Mesothelial cell of epicardium (in vitro differentiated cells): ENCODE measurements around the gene CD36. TPM values are rescaled to one million over a fixed set of nuclear protein-coding genes. Genes with fewer than 3 reads are reported as not detected.

Source experiments
- DNase-seq, 2 experiments: peaks; one replicate each; pipeline ENCODE4 v3.0.0; 2021; ENCODE audit warnings: low spot score in 2 of 2; ENCODE audit not compliant: unreplicated experiment in 2 of 2
- H3K27ac Mint-ChIP-seq: 2 replicates; pipeline ENCODE4 v1.8.0; 2021; ENCODE audit warnings: mixed read lengths
- H3K27me3 Mint-ChIP-seq: 2 replicates; pipeline ENCODE4 v1.8.0; 2021; ENCODE audit warnings: low read depth, mixed read lengths
- H3K36me3 Mint-ChIP-seq: 2 replicates; pipeline ENCODE4 v1.8.0; 2021; ENCODE audit warnings: mixed read lengths
- H3K4me1 Mint-ChIP-seq: 2 replicates; pipeline ENCODE4 v1.8.0; 2021; ENCODE audit warnings: mixed read lengths
- H3K4me3 Mint-ChIP-seq: 2 replicates; pipeline ENCODE4 v1.8.0; 2021; ENCODE audit warnings: mild to moderate bottlenecking, moderate library complexity, mixed read lengths
- H3K9me3 Mint-ChIP-seq: 2 replicates; pipeline ENCODE4 v1.8.0; 2021; ENCODE audit warnings: mixed read lengths
- total RNA-seq: library from RNA; stranded (reverse); gene quantifications from 3 replicates; pipeline ENCODE4 v1.2.1, GENCODE V29; 2021
- TF ChIP-seq, protein P1 (sequence below): fragments of 200-600 bp; sonication (generic); IDR thresholded peaks from one replicate; pipeline ENCODE4 v1.5.0; 2021; ENCODE audit warnings: antibody characterized with exemption; ENCODE audit not compliant: unreplicated experiment

CD36 gene
- total RNA-seq, 1 donor from 2014 or later: 0.34 TPM

DNA sequence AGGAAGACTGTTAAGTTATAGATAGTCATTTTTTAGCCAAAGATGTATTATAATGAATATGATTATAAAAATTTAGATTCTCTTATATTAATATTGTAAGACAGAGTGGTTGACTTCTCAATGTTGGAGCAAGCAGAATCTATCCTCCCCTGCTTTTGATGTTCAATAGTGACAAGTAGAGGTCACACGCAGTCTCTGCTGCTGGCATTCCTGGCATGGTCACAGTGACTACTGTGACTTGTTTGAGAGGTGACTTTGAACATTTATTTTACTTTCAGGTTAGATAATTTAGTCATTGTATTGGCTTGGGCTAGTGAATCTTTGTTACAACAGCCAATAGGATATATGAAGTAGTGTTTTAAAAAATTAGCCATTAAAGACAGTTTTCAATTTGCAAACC, 13.7 kb upstream of the CD36 start:
- Mint-ChIP-seq H3K27me3 (no peaks in the 10 kb centered on the region), H3K4me1 (no peaks in the 10 kb centered on the region), H3K27ac (no peak overlapping the region), H3K36me3 (no peaks in the 10 kb centered on the region), H3K9me3 (peaks cover 11% of the 10 kb centered on the region), H3K4me3 (no peak overlapping the region)
- DNase-seq: no peak
- TF ChIP-seq, protein P1, sequence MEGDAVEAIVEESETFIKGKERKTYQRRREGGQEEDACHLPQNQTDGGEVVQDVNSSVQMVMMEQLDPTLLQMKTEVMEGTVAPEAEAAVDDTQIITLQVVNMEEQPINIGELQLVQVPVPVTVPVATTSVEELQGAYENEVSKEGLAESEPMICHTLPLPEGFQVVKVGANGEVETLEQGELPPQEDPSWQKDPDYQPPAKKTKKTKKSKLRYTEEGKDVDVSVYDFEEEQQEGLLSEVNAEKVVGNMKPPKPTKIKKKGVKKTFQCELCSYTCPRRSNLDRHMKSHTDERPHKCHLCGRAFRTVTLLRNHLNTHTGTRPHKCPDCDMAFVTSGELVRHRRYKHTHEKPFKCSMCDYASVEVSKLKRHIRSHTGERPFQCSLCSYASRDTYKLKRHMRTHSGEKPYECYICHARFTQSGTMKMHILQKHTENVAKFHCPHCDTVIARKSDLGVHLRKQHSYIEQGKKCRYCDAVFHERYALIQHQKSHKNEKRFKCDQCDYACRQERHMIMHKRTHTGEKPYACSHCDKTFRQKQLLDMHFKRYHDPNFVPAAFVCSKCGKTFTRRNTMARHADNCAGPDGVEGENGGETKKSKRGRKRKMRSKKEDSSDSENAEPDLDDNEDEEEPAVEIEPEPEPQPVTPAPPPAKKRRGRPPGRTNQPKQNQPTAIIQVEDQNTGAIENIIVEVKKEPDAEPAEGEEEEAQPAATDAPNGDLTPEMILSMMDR: no peak

DNA sequence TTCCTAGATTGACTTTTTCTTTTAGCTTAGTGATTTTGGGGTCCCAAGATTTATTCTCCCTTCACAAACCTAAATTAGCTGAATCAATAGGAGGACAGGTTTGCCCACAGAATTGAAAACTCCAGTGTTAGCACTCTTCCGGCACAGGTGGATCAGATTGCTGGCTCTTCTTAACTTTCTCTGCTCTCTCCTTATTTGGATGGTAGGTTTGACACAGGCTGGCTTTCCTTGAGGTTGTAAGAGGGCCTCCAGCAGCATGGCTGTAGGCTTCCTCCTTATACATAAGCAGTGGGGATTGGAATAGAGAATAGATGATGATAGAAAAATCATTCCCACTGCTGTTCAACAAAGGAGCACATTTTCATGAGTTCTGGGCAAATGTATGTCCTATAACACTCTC, 9.4 kb upstream of the CD36 start:
- Mint-ChIP-seq H3K4me1 (peaks cover 13% of the 10 kb centered on the region), H3K27ac (no peak overlapping the region), H3K27me3 (no peaks in the 10 kb centered on the region), H3K9me3 (no peaks in the 10 kb centered on the region), H3K36me3 (no peaks in the 10 kb centered on the region), H3K4me3 (no peak overlapping the region)
- no peak for DNase-seq
- TF ChIP-seq, protein P1: no peak

DNA sequence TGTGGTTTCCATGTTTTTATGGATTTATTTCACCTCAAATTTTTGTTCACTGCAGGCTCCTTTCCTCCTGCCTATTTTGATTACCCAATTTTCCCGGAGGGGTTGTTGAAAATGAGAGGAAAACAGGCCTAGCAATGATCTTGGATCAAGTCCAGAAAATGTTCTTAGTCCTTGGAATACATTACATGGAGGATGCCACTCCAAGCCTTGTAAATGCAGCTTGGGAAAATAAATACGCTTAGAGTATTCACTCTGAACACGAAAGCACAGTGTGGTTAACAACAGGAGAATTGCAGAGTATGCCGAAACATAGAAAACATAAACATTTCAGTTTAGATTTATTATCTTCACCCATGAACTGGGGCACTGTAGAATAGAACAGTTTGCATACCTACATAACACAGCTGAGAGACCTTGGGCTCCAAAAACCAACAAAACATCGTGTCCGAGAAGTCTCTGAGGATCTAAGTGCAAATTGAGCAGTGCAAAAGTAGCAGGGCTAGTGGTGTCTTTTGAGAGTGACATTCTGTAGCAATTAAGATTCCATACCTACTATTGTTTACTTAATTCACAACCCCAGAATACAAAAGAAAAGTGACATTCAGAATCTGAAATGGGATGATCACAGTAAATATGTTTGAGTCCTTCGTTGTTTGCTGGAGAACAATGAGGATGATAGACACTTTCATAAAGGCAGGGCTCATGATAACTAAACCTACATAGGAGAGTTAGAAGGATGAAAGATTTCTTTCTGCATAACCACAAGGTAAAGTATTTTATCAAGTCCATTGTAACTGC, 7.6 kb upstream of the CD36 start:
- no peak overlapping the region for H3K4me3 Mint-ChIP-seq

DNA sequence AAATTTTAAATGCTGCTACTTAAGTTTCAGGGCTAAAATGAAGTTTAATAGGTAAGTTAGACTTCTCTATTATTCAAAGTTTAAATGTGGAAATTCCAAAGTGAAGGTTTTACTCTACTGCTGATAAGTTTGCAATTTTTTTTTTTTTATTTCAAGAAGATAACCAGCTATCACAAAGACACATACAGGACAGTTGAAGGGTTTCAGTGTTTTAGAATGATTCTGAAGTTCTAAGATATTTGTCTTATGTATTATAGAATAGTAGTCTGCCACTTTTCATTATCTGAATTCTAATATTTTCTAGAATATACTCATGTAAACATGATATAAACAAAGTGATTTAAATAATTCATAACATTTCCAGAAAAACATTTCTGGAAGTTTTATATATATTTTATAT, 7.0 kb upstream of the CD36 start:
- Mint-ChIP-seq H3K36me3 (no peaks in the 10 kb centered on the region), H3K4me1 (peaks cover 13% of the 10 kb centered on the region), H3K4me3 (no peak overlapping the region), H3K27ac (no peak overlapping the region), H3K27me3 (no peaks in the 10 kb centered on the region), H3K9me3 (no peaks in the 10 kb centered on the region)
- DNase-seq: no peak
- TF ChIP-seq, protein P1: no peak

More for the DNA sequence above, 7.6 kb upstream of the CD36 start:
- Mint-ChIP-seq H3K9me3 (no peaks in the 10 kb centered on the region), H3K27ac (no peak overlapping the region), H3K36me3 (no peaks in the 10 kb centered on the region), H3K27me3 (no peaks in the 10 kb centered on the region), H3K4me1 (peaks cover 13% of the 10 kb centered on the region)
- DNase-seq: no peak
- TF ChIP-seq, protein P1: no peak

DNA sequence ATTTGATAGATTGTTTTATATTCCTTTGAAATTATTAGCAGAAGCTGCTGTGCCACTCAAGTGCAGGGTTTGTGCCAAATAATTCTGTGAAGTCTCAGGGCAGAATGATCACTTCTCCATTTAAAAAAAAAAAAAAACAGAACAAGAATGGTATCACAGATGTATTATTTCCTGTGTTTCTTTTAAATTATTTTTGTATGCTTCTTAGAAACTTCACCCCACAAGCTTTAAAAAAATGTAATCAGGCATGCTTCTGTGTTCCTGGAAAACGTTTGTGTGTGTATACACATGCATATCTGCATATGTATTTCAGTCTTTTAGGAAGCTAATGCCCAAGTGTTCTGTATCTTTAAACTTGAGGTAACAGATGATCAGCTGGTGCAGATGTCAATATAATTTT, 6.3 kb upstream of the CD36 start:
- Mint-ChIP-seq H3K27ac (no peak overlapping the region), H3K27me3 (no peaks in the 10 kb centered on the region), H3K4me3 (no peak overlapping the region), H3K9me3 (no peaks in the 10 kb centered on the region), H3K36me3 (no peaks in the 10 kb centered on the region), H3K4me1 (peaks cover 13% of the 10 kb centered on the region)
- no peak for DNase-seq
- TF ChIP-seq, protein P1: no peak
